Body of pancreas (tissue), 4 donors: ENCODE measurements around the gene CAPZA2.

Experiments
- POLR2A ChIP-seq, 3 donors: fragments of 450-650 bp; IDR thresholded peaks; one replicate each; pipeline ENCODE4 v1.6.1; 2016; ENCODE audit warnings: antibody characterized with exemption in 3 of 3, mild to moderate bottlenecking in 2 of 3
- TF ChIP-seq, protein P1 (sequence below), 7 experiments: fragments of 450-650 bp in 4 of 7; fragments of 200-600 bp in 3 of 7; sonication (generic) in 3 of 7; IDR thresholded peaks; one replicate each; pipeline ENCODE4 v1.5.1; 2016 to 2019; ENCODE audit warnings: antibody characterized with exemption in 7 of 7

- TF ChIP-seq, protein P1, sequence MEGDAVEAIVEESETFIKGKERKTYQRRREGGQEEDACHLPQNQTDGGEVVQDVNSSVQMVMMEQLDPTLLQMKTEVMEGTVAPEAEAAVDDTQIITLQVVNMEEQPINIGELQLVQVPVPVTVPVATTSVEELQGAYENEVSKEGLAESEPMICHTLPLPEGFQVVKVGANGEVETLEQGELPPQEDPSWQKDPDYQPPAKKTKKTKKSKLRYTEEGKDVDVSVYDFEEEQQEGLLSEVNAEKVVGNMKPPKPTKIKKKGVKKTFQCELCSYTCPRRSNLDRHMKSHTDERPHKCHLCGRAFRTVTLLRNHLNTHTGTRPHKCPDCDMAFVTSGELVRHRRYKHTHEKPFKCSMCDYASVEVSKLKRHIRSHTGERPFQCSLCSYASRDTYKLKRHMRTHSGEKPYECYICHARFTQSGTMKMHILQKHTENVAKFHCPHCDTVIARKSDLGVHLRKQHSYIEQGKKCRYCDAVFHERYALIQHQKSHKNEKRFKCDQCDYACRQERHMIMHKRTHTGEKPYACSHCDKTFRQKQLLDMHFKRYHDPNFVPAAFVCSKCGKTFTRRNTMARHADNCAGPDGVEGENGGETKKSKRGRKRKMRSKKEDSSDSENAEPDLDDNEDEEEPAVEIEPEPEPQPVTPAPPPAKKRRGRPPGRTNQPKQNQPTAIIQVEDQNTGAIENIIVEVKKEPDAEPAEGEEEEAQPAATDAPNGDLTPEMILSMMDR (IDR thresholded peaks at IDR 0.05): no peak
- no peak for TF ChIP-seq POLR2A (IDR thresholded peaks at IDR 0.05)
Measured at GRCh38 chr7:116829493-116829892, 32.9 kb upstream of the CAPZA2 start.
